Measurements from ENCODE around the gene ID1. TPM values are rescaled to one million over a fixed set of nuclear protein-coding genes. Genes with fewer than 3 reads are reported as not detected.
"Not testable (repeated sequence)": the region's sequence is repeated elsewhere in the genome, so short reads cannot be mapped to it uniquely, and the experiment has no call there.

ID1 gene
- total RNA-seq, 1 experiment from 2014 or later: 35.7 TPM

GRCh38 chr20:31642837-31643236 lies 37.7 kb downstream of the ID1 start:
- Mint-ChIP-seq H3K9me3 (ENCODE audit: unreplicated experiment) (no peaks in the 10 kb centered on the region), H3K27me3 (ENCODE audit: insufficient read depth, unreplicated experiment) (no peaks in the 10 kb centered on the region), H3K4me1 (ENCODE audit: insufficient read depth, unreplicated experiment) (no peaks in the 10 kb centered on the region), H3K4me3 (ENCODE audit: unreplicated experiment) (no peak overlapping the region), H3K27ac (ENCODE audit: low read depth, unreplicated experiment) (no peak overlapping the region), H3K36me3 (ENCODE audit: insufficient read depth, unreplicated experiment) (no peaks in the 10 kb centered on the region)
- no peak for TF ChIP-seq CTCF (IDR thresholded peaks at IDR 0.05; ENCODE audit: unreplicated experiment)
- CTCF ChIA-PET: interaction anchor here (0.6 to 5.0 kb wide), 3 partner anchors 9 to 81 kb away, joined by 3 to 58 read pairs (median 3); no protein-coding TSS in a partner anchor
- DNase-seq (ENCODE audit: unreplicated experiment): no peak
- POLR2A ChIA-PET: no interaction called here
- intact Hi-C loops (cut with micrococcal nuclease): no loop called here
- BruUV-seq (replicated peaks): no TSS peak

- Mint-ChIP-seq H3K4me1 (ENCODE audit: insufficient read depth, unreplicated experiment) (no peaks in the 10 kb centered on the region), H3K9me3 (ENCODE audit: unreplicated experiment) (no peaks in the 10 kb centered on the region), H3K27me3 (ENCODE audit: insufficient read depth, unreplicated experiment) (no peaks in the 10 kb centered on the region), H3K27ac (ENCODE audit: low read depth, unreplicated experiment) (no peak overlapping the region), H3K4me3 (ENCODE audit: unreplicated experiment) (no peak overlapping the region), H3K36me3 (ENCODE audit: insufficient read depth, unreplicated experiment) (no peaks in the 10 kb centered on the region)
- DNase-seq (ENCODE audit: unreplicated experiment): no peak
- intact Hi-C loops (cut with micrococcal nuclease): no loop called here
- ChIA-PET POLR2A (interaction anchor here (0.7 to 0.9 kb wide), 2 partner anchors 10 to 81 kb away, joined by 3 read pairs; no protein-coding TSS in a partner anchor), CTCF (interaction anchor here (0.6 to 5.0 kb wide), 4 partner anchors 10 to 80 kb away, joined by 3 to 58 read pairs (median 3); no protein-coding TSS in a partner anchor)
- TF ChIP-seq CTCF (IDR thresholded peaks at IDR 0.05; ENCODE audit: unreplicated experiment): no peak
- BruUV-seq (replicated peaks): no TSS peak
Observed at GRCh38 chr20:31643522-31643921, 38.4 kb downstream of the ID1 start.

GRCh38 chr20:31644701-31645100 lies 39.6 kb downstream of the ID1 start:
- no peak for TF ChIP-seq CTCF (IDR thresholded peaks at IDR 0.05; ENCODE audit: unreplicated experiment)
- intact Hi-C loops (cut with micrococcal nuclease): no loop called here
- Mint-ChIP-seq H3K4me1 (ENCODE audit: insufficient read depth, unreplicated experiment) (no peaks in the 10 kb centered on the region), H3K4me3 (ENCODE audit: unreplicated experiment) (no peak overlapping the region), H3K27ac (ENCODE audit: low read depth, unreplicated experiment) (no peak overlapping the region), H3K27me3 (ENCODE audit: insufficient read depth, unreplicated experiment) (no peaks in the 10 kb centered on the region), H3K9me3 (ENCODE audit: unreplicated experiment) (no peaks in the 10 kb centered on the region), H3K36me3 (ENCODE audit: insufficient read depth, unreplicated experiment) (no peaks in the 10 kb centered on the region)
- BruUV-seq (replicated peaks): no TSS peak
- ChIA-PET CTCF (interaction anchor here (0.6 to 5.0 kb wide), 6 partner anchors 8 to 78 kb away, joined by 3 to 58 read pairs (median 4); partner anchors contain the start of gene BCL2L1), POLR2A (interaction anchor here (1.4 kb wide), 1 partner anchor 17 kb away, joined by 3 read pairs; no protein-coding TSS in a partner anchor)
- DNase-seq (ENCODE audit: unreplicated experiment): no peak

GRCh38 chr20:31648104-31648503 lies 43.0 kb downstream of the ID1 start:
- CTCF ChIA-PET: interaction anchor here (1.1 to 5.0 kb wide), 6 partner anchors 14 to 88 kb away, joined by 4 to 67 read pairs (median 6); no protein-coding TSS in a partner anchor
- BruUV-seq (replicated peaks); H3K27me3 Mint-ChIP-seq (ENCODE audit: insufficient read depth, unreplicated experiment); H3K36me3 Mint-ChIP-seq (ENCODE audit: insufficient read depth, unreplicated experiment); H3K9me3 Mint-ChIP-seq (ENCODE audit: unreplicated experiment); H3K27ac Mint-ChIP-seq (ENCODE audit: low read depth, unreplicated experiment); DNase-seq (ENCODE audit: unreplicated experiment); intact Hi-C loops (cut with micrococcal nuclease); H3K4me3 Mint-ChIP-seq (ENCODE audit: unreplicated experiment): not testable (repeated sequence)
- POLR2A ChIA-PET: interaction anchor here (0.7 to 1.0 kb wide), 2 partner anchors 9 to 14 kb away, joined by 3 to 4 read pairs; no protein-coding TSS in a partner anchor
- peaks cover 12% of the 10 kb centered on the region for H3K4me1 Mint-ChIP-seq (ENCODE audit: insufficient read depth, unreplicated experiment)
